GM23338 (cell line): ENCODE data around the gene FAM200C.

Experiments
- CREB1 ChIP-seq: fragments of 250-450 bp; sonication (Bioruptor Pico); IDR thresholded peaks from 2 replicates; pipeline ENCODE4 v1.5.0; 2020; ENCODE audit warnings: low read depth, mild to moderate bottlenecking, moderate library complexity
- EZH2 ChIP-seq: fragments of 200-600 bp; sonication (generic); IDR thresholded peaks from one replicate; pipeline ENCODE4 v1.8.0; 2017; ENCODE audit warnings: antibody characterized with exemption, mild to moderate bottlenecking, low read depth; ENCODE audit not compliant: unreplicated experiment
- EZH2phosphoT487 ChIP-seq: fragments of 200-600 bp; sonication (generic); IDR thresholded peaks from one replicate; pipeline ENCODE4 v1.8.1; 2018; ENCODE audit warnings: antibody characterized with exemption; ENCODE audit not compliant: unreplicated experiment
- JUNB ChIP-seq: IDR thresholded peaks from one replicate; pipeline ENCODE4 v1.6.1; 2016; ENCODE audit warnings: antibody characterized with exemption; ENCODE audit not compliant: unreplicated experiment
- NANOG ChIP-seq: IDR thresholded peaks from 2 replicates; pipeline ENCODE4 v1.6.1; 2016; ENCODE audit warnings: antibody characterized with exemption, borderline replicate concordance
- POLR2AphosphoS5 ChIP-seq: IDR thresholded peaks from 2 replicates; pipeline ENCODE4 v1.6.1; 2016; ENCODE audit warnings: antibody characterized with exemption, low read depth
- STAT1 ChIP-seq: IDR thresholded peaks from one replicate; pipeline ENCODE4 v1.6.1; 2016; ENCODE audit warnings: antibody characterized with exemption; ENCODE audit not compliant: unreplicated experiment
- ZNF114 ChIP-seq: fragments of 250-450 bp; sonication (Bioruptor Pico); IDR thresholded peaks from 2 replicates; pipeline ENCODE4 v1.5.0; 2020; ENCODE audit warnings: mild to moderate bottlenecking, moderate library complexity
- ZNF331 ChIP-seq: fragments of 250-450 bp; sonication (Bioruptor Pico); IDR thresholded peaks from 2 replicates; pipeline ENCODE4 v1.5.0; 2020; ENCODE audit warnings: low read depth, mild to moderate bottlenecking, moderate library complexity
- TF ChIP-seq, protein P1 (sequence below): IDR thresholded peaks from 2 replicates; pipeline ENCODE4 v1.6.1; 2016; ENCODE audit warnings: antibody characterized with exemption
- TF ChIP-seq, protein P2 (sequence below), 2 experiments: fragments of 200-600 bp in 1 of 2; sonication (generic) in 1 of 2; conservative IDR thresholded peaks; 2 replicates each; pipeline versions ENCODE4 v1.5.1 to v1.6.1; 2016 to 2017; ENCODE audit warnings: antibody characterized with exemption in 2 of 2, low read depth in 2 of 2, mild to moderate bottlenecking in 2 of 2, moderate library complexity in 1 of 2
- TF ChIP-seq, protein P3 (sequence below): IDR thresholded peaks from one replicate; pipeline ENCODE4 v1.6.1; 2018; ENCODE audit warnings: antibody characterized with exemption; ENCODE audit not compliant: unreplicated experiment
- TF ChIP-seq, protein P4 (sequence below): fragments of 250-450 bp; sonication (Bioruptor Pico); IDR thresholded peaks from 2 replicates; pipeline ENCODE4 v1.5.0; 2020; ENCODE audit warnings: mild to moderate bottlenecking, moderate library complexity

DNA sequence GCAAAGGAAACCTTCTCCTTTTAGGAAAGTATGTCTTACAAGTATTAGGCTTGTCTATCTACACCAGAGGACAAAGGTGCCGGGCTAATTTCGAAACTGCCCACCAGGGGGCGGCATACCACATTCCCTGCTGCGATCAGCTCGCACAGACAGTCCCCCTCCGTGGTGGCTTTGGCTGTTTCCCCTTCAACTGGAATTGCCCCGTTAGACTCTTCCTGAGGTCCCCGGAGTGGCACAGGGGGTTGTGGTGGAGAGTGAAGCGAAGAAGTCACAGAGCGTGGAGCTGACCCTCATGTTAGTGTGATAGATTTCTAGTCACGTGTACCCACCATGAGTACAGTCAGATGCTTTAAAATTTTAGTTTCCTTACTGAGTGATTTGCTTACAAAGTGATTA, 39.3 kb upstream of the FAM200C start:
- TF ChIP-seq, protein P1, sequence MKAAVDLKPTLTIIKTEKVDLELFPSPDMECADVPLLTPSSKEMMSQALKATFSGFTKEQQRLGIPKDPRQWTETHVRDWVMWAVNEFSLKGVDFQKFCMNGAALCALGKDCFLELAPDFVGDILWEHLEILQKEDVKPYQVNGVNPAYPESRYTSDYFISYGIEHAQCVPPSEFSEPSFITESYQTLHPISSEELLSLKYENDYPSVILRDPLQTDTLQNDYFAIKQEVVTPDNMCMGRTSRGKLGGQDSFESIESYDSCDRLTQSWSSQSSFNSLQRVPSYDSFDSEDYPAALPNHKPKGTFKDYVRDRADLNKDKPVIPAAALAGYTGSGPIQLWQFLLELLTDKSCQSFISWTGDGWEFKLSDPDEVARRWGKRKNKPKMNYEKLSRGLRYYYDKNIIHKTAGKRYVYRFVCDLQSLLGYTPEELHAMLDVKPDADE: no peak
- TF ChIP-seq, protein P2, sequence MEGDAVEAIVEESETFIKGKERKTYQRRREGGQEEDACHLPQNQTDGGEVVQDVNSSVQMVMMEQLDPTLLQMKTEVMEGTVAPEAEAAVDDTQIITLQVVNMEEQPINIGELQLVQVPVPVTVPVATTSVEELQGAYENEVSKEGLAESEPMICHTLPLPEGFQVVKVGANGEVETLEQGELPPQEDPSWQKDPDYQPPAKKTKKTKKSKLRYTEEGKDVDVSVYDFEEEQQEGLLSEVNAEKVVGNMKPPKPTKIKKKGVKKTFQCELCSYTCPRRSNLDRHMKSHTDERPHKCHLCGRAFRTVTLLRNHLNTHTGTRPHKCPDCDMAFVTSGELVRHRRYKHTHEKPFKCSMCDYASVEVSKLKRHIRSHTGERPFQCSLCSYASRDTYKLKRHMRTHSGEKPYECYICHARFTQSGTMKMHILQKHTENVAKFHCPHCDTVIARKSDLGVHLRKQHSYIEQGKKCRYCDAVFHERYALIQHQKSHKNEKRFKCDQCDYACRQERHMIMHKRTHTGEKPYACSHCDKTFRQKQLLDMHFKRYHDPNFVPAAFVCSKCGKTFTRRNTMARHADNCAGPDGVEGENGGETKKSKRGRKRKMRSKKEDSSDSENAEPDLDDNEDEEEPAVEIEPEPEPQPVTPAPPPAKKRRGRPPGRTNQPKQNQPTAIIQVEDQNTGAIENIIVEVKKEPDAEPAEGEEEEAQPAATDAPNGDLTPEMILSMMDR (conservative IDR thresholded peaks at IDR 0.05; ENCODE audit: low read depth in 2 of 2): peak; percentile 91 to 93
- TF ChIP-seq, protein P3, sequence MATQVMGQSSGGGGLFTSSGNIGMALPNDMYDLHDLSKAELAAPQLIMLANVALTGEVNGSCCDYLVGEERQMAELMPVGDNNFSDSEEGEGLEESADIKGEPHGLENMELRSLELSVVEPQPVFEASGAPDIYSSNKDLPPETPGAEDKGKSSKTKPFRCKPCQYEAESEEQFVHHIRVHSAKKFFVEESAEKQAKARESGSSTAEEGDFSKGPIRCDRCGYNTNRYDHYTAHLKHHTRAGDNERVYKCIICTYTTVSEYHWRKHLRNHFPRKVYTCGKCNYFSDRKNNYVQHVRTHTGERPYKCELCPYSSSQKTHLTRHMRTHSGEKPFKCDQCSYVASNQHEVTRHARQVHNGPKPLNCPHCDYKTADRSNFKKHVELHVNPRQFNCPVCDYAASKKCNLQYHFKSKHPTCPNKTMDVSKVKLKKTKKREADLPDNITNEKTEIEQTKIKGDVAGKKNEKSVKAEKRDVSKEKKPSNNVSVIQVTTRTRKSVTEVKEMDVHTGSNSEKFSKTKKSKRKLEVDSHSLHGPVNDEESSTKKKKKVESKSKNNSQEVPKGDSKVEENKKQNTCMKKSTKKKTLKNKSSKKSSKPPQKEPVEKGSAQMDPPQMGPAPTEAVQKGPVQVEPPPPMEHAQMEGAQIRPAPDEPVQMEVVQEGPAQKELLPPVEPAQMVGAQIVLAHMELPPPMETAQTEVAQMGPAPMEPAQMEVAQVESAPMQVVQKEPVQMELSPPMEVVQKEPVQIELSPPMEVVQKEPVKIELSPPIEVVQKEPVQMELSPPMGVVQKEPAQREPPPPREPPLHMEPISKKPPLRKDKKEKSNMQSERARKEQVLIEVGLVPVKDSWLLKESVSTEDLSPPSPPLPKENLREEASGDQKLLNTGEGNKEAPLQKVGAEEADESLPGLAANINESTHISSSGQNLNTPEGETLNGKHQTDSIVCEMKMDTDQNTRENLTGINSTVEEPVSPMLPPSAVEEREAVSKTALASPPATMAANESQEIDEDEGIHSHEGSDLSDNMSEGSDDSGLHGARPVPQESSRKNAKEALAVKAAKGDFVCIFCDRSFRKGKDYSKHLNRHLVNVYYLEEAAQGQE: no peak
- TF ChIP-seq STAT1: no peak
- TF ChIP-seq EZH2: no peak
- no peak for TF ChIP-seq POLR2AphosphoS5
- no peak for TF ChIP-seq JUNB
- TF ChIP-seq EZH2phosphoT487: no peak
- no peak for TF ChIP-seq ZNF114
- no peak for TF ChIP-seq NANOG
- TF ChIP-seq CREB1: no peak
- TF ChIP-seq, protein P4, sequence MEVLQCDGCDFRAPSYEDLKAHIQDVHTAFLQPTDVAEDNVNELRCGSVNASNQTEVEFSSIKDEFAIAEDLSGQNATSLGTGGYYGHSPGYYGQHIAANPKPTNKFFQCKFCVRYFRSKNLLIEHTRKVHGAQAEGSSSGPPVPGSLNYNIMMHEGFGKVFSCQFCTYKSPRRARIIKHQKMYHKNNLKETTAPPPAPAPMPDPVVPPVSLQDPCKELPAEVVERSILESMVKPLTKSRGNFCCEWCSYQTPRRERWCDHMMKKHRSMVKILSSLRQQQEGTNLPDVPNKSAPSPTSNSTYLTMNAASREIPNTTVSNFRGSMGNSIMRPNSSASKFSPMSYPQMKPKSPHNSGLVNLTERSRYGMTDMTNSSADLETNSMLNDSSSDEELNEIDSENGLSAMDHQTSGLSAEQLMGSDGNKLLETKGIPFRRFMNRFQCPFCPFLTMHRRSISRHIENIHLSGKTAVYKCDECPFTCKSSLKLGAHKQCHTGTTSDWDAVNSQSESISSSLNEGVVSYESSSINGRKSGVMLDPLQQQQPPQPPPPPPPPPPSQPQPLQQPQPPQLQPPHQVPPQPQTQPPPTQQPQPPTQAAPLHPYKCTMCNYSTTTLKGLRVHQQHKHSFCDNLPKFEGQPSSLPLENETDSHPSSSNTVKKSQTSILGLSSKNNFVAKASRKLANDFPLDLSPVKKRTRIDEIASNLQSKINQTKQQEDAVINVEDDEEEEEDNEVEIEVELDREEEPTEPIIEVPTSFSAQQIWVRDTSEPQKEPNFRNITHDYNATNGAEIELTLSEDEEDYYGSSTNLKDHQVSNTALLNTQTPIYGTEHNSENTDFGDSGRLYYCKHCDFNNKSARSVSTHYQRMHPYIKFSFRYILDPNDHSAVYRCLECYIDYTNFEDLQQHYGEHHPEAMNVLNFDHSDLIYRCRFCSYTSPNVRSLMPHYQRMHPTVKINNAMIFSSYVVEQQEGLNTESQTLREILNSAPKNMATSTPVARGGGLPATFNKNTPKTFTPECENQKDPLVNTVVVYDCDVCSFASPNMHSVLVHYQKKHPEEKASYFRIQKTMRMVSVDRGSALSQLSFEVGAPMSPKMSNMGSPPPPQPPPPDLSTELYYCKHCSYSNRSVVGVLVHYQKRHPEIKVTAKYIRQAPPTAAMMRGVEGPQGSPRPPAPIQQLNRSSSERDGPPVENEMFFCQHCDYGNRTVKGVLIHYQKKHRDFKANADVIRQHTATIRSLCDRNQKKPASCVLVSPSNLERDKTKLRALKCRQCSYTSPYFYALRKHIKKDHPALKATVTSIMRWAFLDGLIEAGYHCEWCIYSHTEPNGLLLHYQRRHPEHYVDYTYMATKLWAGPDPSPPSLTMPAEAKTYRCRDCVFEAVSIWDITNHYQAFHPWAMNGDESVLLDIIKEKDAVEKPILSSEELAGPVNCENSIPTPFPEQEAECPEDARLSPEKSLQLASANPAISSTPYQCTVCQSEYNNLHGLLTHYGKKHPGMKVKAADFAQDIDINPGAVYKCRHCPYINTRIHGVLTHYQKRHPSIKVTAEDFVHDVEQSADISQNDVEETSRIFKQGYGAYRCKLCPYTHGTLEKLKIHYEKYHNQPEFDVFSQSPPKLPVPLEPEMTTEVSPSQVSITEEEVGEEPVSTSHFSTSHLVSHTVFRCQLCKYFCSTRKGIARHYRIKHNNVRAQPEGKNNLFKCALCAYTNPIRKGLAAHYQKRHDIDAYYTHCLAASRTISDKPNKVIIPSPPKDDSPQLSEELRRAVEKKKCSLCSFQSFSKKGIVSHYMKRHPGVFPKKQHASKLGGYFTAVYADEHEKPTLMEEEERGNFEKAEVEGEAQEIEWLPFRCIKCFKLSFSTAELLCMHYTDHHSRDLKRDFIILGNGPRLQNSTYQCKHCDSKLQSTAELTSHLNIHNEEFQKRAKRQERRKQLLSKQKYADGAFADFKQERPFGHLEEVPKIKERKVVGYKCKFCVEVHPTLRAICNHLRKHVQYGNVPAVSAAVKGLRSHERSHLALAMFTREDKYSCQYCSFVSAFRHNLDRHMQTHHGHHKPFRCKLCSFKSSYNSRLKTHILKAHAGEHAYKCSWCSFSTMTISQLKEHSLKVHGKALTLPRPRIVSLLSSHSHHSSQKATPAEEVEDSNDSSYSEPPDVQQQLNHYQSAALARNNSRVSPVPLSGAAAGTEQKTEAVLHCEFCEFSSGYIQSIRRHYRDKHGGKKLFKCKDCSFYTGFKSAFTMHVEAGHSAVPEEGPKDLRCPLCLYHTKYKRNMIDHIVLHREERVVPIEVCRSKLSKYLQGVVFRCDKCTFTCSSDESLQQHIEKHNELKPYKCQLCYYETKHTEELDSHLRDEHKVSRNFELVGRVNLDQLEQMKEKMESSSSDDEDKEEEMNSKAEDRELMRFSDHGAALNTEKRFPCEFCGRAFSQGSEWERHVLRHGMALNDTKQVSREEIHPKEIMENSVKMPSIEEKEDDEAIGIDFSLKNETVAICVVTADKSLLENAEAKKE (CRISPR knock-in tag): 0 out of 2 replicates have a peak, but pooled peaks have one; percentile 51
- no peak for TF ChIP-seq ZNF331 (CRISPR knock-in tag)
